SH-SY5Y (cell line): ENCODE measurements around the gene PAX5.

Experiments
- GATA2 ChIP-seq: IDR thresholded peaks from 2 replicates; pipeline ENCODE4 v1.6.1; 2011; ENCODE audit warnings: mild to moderate bottlenecking, low read depth, low read length
- GATA3 ChIP-seq: IDR thresholded peaks from 2 replicates; pipeline ENCODE4 v1.6.1; 2011; ENCODE audit warnings: low read depth, mild to moderate bottlenecking, low read length, moderate library complexity

DNA sequence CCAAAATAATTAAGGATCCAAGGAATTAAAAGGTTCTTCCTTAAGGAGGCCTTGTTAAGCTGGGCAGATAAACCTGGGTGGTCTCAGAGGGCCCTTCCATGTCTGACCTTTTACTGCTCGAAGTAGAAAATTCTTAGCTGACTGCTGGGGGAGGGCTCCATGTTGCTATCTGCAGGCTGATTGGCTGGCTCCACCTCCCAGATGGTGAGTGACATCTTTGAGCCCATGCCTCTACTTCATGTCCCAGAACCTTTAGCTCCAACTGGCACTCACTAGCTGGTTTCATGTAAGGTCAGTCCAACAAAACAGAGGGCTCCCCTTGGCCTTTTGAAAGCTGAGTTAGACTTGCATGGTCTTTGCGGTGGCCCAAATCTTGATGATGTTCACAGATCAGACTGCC lies 188.2 kb downstream of the PAX5 start:
- TF ChIP-seq GATA2 (no peak), GATA3 (no peak)
